RWPE1 (cell line): ENCODE measurements around the gene LCN1.

Source experiments
- CTCF ChIA-PET: fragments of 350-600 bp; sonication (Branson Sonifier 250); formaldehyde crosslinking; extraction: SDS; loops from one replicate; lab custom pipeline; 2021; lab: Yijun Ruan, JAX
- POLR2A ChIA-PET: fragments of 400-600 bp; formaldehyde crosslinking; extraction: SDS; loops from one replicate; lab custom pipeline; 2020; ENCODE audit warnings: antibody characterized with exemption; ENCODE audit not compliant: low non-redundant PET; lab: Yijun Ruan, JAX
- DNase-seq: peaks from one replicate; pipeline ENCODE4 v3.0.0; 2012; ENCODE audit warnings: low spot score
- H3K27ac ChIP-seq: fragments of 450-650 bp; 2 replicates; pipeline ENCODE4 v1.5.1; 2017
- CTCF ChIP-seq: fragments of 450-650 bp; conservative IDR thresholded peaks from 2 replicates; pipeline ENCODE4 v1.5.1; 2017; ENCODE audit warnings: low read depth, mild to moderate bottlenecking

Gene LCN1

GRCh38 chr9:135562235-135562745 lies 41.0 kb downstream of the LCN1 start:
- CTCF ChIA-PET, result no interaction called here
- TF ChIP-seq CTCF, result no peak
- no peak for DNase-seq
- no peak overlapping the region for H3K27ac ChIP-seq
- POLR2A ChIA-PET, result no interaction called here

- no peak for TF ChIP-seq CTCF
- H3K27ac ChIP-seq, result no peak overlapping the region
- no peak for DNase-seq
- ChIA-PET CTCF (interaction anchor here (0.7 kb wide), 1 partner anchor 134 kb away, joined by 3 read pairs; no protein-coding TSS in a partner anchor), POLR2A (no interaction called here)
Measured at GRCh38 chr9:135563039-135563476, 41.8 kb downstream of the LCN1 start.

GRCh38 chr9:135563858-135564257 lies 42.6 kb downstream of the LCN1 start:
- ChIA-PET CTCF (no interaction called here), POLR2A (no interaction called here)
- H3K27ac ChIP-seq, result no peak overlapping the region
- TF ChIP-seq CTCF, result no peak
- DNase-seq, result no peak

DNA sequence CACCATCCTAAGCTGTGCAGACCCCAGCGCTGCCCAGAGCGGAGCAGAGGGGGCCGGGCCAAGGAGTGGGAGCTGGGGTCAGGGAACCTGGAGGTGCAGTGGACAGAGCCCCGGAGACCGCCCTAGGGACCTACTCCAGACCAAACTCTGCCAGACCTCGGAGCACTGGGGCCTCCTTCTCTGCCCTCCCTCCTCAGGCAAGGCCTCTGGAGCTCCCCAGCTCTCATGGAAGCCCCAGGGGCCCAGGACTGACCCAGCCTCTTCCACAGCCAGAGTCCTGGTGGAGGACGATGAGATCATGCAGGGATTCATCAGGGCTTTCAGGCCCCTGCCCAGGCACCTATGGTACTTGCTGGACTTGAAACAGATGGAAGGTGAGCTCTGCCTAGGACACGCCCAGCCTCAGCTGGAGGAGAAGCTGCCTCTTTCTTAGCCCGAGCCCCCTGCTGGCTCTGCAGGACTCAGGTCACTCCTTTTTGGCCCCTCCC lies 43.9 kb downstream of the LCN1 start:
- CTCF ChIA-PET, result interaction anchor here (0.6 to 1.0 kb wide), 3 partner anchors 32 to 260 kb away, joined by 3 to 5 read pairs (median 4); no protein-coding TSS in a partner anchor
- no peak for DNase-seq
- H3K27ac ChIP-seq, result no peak overlapping the region
- POLR2A ChIA-PET, result no interaction called here
- no peak for TF ChIP-seq CTCF

DNA sequence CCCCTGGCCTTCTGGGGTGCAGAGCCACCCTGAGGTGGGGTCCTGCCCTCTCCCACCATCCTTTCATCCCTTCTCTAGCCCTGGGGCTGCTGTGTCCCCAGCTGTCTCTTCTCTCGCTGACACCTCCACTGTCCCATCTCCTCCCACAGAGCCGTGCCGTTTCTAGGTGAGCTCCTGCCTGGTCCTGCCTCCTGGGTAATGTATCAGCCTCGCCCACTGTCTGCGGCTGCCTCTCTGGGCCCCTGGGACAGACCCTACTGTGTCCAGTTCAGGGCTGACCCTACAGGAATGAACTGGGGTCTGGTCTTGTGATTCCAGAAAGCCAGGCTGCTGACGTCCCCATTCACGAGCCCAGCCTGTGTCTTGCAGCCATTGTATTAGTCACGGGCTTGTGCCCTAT lies 44.4 kb downstream of the LCN1 start:
- CTCF ChIA-PET, result interaction anchor here (0.6 to 1.0 kb wide), 5 partner anchors 27 to 1947 kb away, joined by 3 to 5 read pairs (median 4); no protein-coding TSS in a partner anchor
- POLR2A ChIA-PET, result no interaction called here
- no peak for TF ChIP-seq CTCF
- no peak overlapping the region for H3K27ac ChIP-seq
- no peak for DNase-seq

DNA sequence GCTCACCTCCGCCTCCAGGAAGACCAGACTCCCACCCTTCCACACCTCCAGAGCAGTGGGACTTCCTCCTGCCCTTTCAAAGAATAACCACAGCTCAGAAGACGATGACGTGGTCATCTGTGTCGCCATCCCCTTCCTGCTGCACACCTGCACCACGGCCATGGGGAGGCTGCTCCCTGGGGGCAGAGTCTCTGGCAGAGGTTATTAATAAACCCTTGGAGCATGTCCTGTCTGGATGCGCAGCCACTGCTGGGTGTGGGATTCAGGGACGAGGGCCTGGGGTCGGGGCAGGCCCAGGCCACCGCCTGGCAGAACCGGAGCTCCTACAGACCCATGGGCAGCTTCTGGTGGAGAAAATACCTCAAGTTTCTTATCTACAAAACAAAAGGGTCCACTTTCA lies 45.3 kb downstream of the LCN1 start:
- ChIA-PET CTCF (interaction anchor here (0.5 to 0.7 kb wide), 3 partner anchors 132 to 1948 kb away, joined by 3 to 4 read pairs (median 3); no protein-coding TSS in a partner anchor), POLR2A (no interaction called here)
- no peak for DNase-seq
- TF ChIP-seq CTCF, result no peak
- no peak overlapping the region for H3K27ac ChIP-seq
